ENCODE measurements around the gene PDE5A. TPM values are rescaled to one million over a fixed set of nuclear protein-coding genes. Genes with fewer than 3 reads are reported as not detected.

Gene PDE5A
- total RNA-seq, 6 experiments from 2014 or later, result 0.56 to 2.4 (median 0.91) TPM

- Histone ChIP-seq H3K27ac (no peak overlapping the region), H3K27me3 (no peaks in the 10 kb centered on the region), H3K4me3 (no peak overlapping the region), H3K36me3 (no peaks in the 10 kb centered on the region), H3K4me1 (peaks cover 0 to 1% (median 0%) of the 10 kb centered on the region in 4 donors), H3K9me3 (no peaks in the 10 kb centered on the region)
- TF ChIP-seq CTCF (IDR thresholded peaks at IDR 0.05), result no peak
- no peak for TF ChIP-seq POLR2A (IDR thresholded peaks at IDR 0.05)
- intact Hi-C loops (cut with DNase I), result no loop called here
- no peak for DNase-seq
- ATAC-seq, result no peak
These were observed 105.2 kb downstream of the PDE5A start for GRCh38 chr4:119523399-119523798.

- no peak for DNase-seq
- WGBS (ENCODE audit: insufficient coverage, low coverage, low lambda C conversion rate, missing lambda C conversion rate), result 100% methylated on average over 4 of the region's 4 CpGs
These were observed 107.3 kb downstream of the PDE5A start for GRCh38 chr4:119521268-119521667.

GRCh38 chr4:119518915-119519410 lies 109.6 kb downstream of the PDE5A start:
- ATAC-seq (no peak), DNase-seq (no peak)
- intact Hi-C loops (cut with DNase I), result no loop called here
- Histone ChIP-seq H3K9me3 (no peaks in the 10 kb centered on the region), H3K27ac (no peak overlapping the region), H3K4me1 (peaks cover 0 to 12% (median 0%) of the 10 kb centered on the region in 4 donors), H3K36me3 (peaks cover 0 to 4% (median 0%) of the 10 kb centered on the region in 4 donors), H3K4me3 (no peak overlapping the region), H3K27me3 (no peaks in the 10 kb centered on the region)
- 84% methylated on average over 3 of the region's 3 CpGs for WGBS (ENCODE audit: insufficient coverage, low coverage, low lambda C conversion rate, missing lambda C conversion rate)
- TF ChIP-seq CTCF (IDR thresholded peaks at IDR 0.05), result no peak
- no peak for TF ChIP-seq POLR2A (IDR thresholded peaks at IDR 0.05)

More at GRCh38 chr4:119521268-119521667, 107.3 kb downstream of the PDE5A start:
- H3K36me3 ChIP-seq, result no peaks in the 10 kb centered on the region
- H3K27ac ChIP-seq, result no peak overlapping the region
- no peak overlapping the region for H3K4me3 ChIP-seq
- intact Hi-C loops (cut with DNase I), result no loop called here
- TF ChIP-seq POLR2A (IDR thresholded peaks at IDR 0.05), result no peak
- TF ChIP-seq CTCF (IDR thresholded peaks at IDR 0.05), result no peak
- no peaks in the 10 kb centered on the region for H3K27me3 ChIP-seq
- peaks cover 0 to 12% (median 0%) of the 10 kb centered on the region in 4 donors for H3K4me1 ChIP-seq
- ATAC-seq, result no peak
- no peaks in the 10 kb centered on the region for H3K9me3 ChIP-seq

GRCh38 chr4:119518230-119518892 lies 110.2 kb downstream of the PDE5A start:
- Histone ChIP-seq H3K27ac (peak overlapping the region in 1 of 3 donors; percentile 51), H3K4me1 (peaks cover 0 to 12% (median 0%) of the 10 kb centered on the region in 4 donors), H3K27me3 (no peaks in the 10 kb centered on the region), H3K4me3 (no peak overlapping the region), H3K9me3 (no peaks in the 10 kb centered on the region), H3K36me3 (peaks cover 0 to 8% (median 0%) of the 10 kb centered on the region in 4 donors)
- TF ChIP-seq POLR2A (IDR thresholded peaks at IDR 0.05), result no peak
- TF ChIP-seq CTCF (IDR thresholded peaks at IDR 0.05), result no peak
- intact Hi-C loops (cut with DNase I), result no loop called here
- DNase-seq, result no peak
- no peak for ATAC-seq
- WGBS (ENCODE audit: insufficient coverage, low coverage, low lambda C conversion rate, missing lambda C conversion rate), result 81% methylated on average over 3 of the region's 3 CpGs
